Measurements from ENCODE around the gene NEAT1.

NEAT1 gene

GRCh38 chr11:65389294-65389980 is 33.2 kb upstream of the NEAT1 start:
- no peak for DNase-seq (ENCODE audit: low read depth)

GRCh38 chr11:65390099-65390941 is 32.3 kb upstream of the NEAT1 start:
- DNase-seq (ENCODE audit: low read depth), result no peak

GRCh38 chr11:65390996-65391395 is 31.6 kb upstream of the NEAT1 start:
- DNase-seq (ENCODE audit: low read depth), result no peak

GRCh38 chr11:65392186-65392829 is 30.3 kb upstream of the NEAT1 start:
- DNase-seq (ENCODE audit: low read depth), result no peak

- DNase-seq (ENCODE audit: low read depth), result no peak
Observed at GRCh38 chr11:65392899-65393298, 29.7 kb upstream of the NEAT1 start.

- DNase-seq (ENCODE audit: low read depth), result no peak
Observed at GRCh38 chr11:65393513-65394079, 29.0 kb upstream of the NEAT1 start.

- no peak for DNase-seq (ENCODE audit: low read depth)
Observed at GRCh38 chr11:65394125-65394536, 28.5 kb upstream of the NEAT1 start.

GRCh38 chr11:65395961-65396530 is 26.6 kb upstream of the NEAT1 start:
- DNase-seq (ENCODE audit: low read depth), result no peak

GRCh38 chr11:65396769-65397745 is 25.5 kb upstream of the NEAT1 start:
- no peak for DNase-seq (ENCODE audit: low read depth)

- no peak for DNase-seq (ENCODE audit: low read depth)
Observed at GRCh38 chr11:65398362-65398910, 24.2 kb upstream of the NEAT1 start.

GRCh38 chr11:65399249-65399648 is 23.3 kb upstream of the NEAT1 start:
- no peak for DNase-seq (ENCODE audit: low read depth)

- DNase-seq (ENCODE audit: low read depth), result no peak
Observed at GRCh38 chr11:65399845-65400244, 22.8 kb upstream of the NEAT1 start.

- no peak for DNase-seq (ENCODE audit: low read depth)
Observed at GRCh38 chr11:65400307-65401072, 22.1 kb upstream of the NEAT1 start.

- DNase-seq (ENCODE audit: low read depth), result no peak
Observed at GRCh38 chr11:65401073-65401802, 21.4 kb upstream of the NEAT1 start.

- DNase-seq (ENCODE audit: low read depth), result no peak
Observed at GRCh38 chr11:65401803-65402248, 20.8 kb upstream of the NEAT1 start.

GRCh38 chr11:65402790-65403189 is 19.8 kb upstream of the NEAT1 start:
- no peak for DNase-seq (ENCODE audit: low read depth)

GRCh38 chr11:65403607-65404121 is 18.9 kb upstream of the NEAT1 start:
- no peak for DNase-seq (ENCODE audit: low read depth)

- no peak for DNase-seq (ENCODE audit: low read depth)
Observed at GRCh38 chr11:65404210-65404609, 18.4 kb upstream of the NEAT1 start.
